Left lung (tissue), 10 donors: ENCODE measurements around the gene NUDCD3. TPM values are rescaled to one million over a fixed set of nuclear protein-coding genes. Genes with fewer than 3 reads are reported as not detected.

Source experiments
- ATAC-seq: fragments of 200-7000 bp; cut with Tn5 transposase; one replicate; pipeline ENCODE4 v1.9.1; 2020; ENCODE audit warnings: moderate library complexity
- DNase-seq, 4 donors: peaks; one replicate each; pipeline ENCODE4 v3.0.0-alpha.2; 2013 to 2020
- H3K27ac ChIP-seq, 2 donors: fragments of 200-600 bp; sonication (generic) in 1 of 2; one replicate each; pipeline versions ENCODE4 v1.5.0 to v1.8.0; 2020 to 2021
- H3K27me3 ChIP-seq, 2 donors: fragments of 200-600 bp; sonication (generic) in 1 of 2; one replicate each; pipeline versions ENCODE4 v1.5.0 to v1.8.0; 2020 to 2021
- H3K36me3 ChIP-seq, 2 donors: fragments of 200-600 bp; sonication (generic) in 1 of 2; one replicate each; pipeline versions ENCODE4 v1.5.0 to v1.8.0; 2020 to 2021
- H3K4me1 ChIP-seq, 2 donors: fragments of 200-600 bp; one replicate each; pipeline ENCODE4 v1.8.0; 2021
- H3K4me3 ChIP-seq, 2 donors: fragments of 200-600 bp; sonication (generic) in 1 of 2; one replicate each; pipeline versions ENCODE4 v1.5.0 to v1.8.0; 2020 to 2021; ENCODE audit warnings: mild to moderate bottlenecking in 1 of 2
- H3K9me3 ChIP-seq, 2 donors: fragments of 200-600 bp; sonication (generic) in 1 of 2; one replicate each; pipeline versions ENCODE4 v1.5.0 to v1.8.0; 2020 to 2021
- intact Hi-C, 2 donors: fragments of 100-400 bp; cut with DNase I; formaldehyde crosslinking; loops; one replicate each; pipeline versions ENCODE4 v1.11.2 to v1.14.2; 2022
- polyA plus RNA-seq, 6 donors: library from polyadenylated mRNA; unstranded; fragments of 120-200 nt; gene quantifications; one replicate each; pipeline ENCODE4 v1.2.1, GENCODE V29; 2013; ENCODE audit not compliant: insufficient read length in 6 of 6
- total RNA-seq, 2 donors: library from RNA; stranded (reverse); fragmentation: NEBNext Ultra II Directional; extraction: Animal tissue kit (Norgen Biotek cat#: 25700); gene quantifications; one replicate each; pipeline ENCODE4 v1.2.1, GENCODE V29; 2021
- TF ChIP-seq, protein P1 (sequence below), 2 donors: fragments of 200-600 bp; sonication (generic) in 1 of 2; IDR thresholded peaks; one replicate each; pipeline versions ENCODE4 v1.5.0 to v1.8.0; 2021; ENCODE audit warnings: antibody characterized with exemption in 2 of 2
- donor health status: DM: no; HTN: yes; CAD: no.
- donor health status: DM: no; HTN: no; CAD: no.

NUDCD3 gene
- total and polyA plus RNA-seq, 8 donors = 88.6 to 101 (median 90.7) TPM

DNA sequence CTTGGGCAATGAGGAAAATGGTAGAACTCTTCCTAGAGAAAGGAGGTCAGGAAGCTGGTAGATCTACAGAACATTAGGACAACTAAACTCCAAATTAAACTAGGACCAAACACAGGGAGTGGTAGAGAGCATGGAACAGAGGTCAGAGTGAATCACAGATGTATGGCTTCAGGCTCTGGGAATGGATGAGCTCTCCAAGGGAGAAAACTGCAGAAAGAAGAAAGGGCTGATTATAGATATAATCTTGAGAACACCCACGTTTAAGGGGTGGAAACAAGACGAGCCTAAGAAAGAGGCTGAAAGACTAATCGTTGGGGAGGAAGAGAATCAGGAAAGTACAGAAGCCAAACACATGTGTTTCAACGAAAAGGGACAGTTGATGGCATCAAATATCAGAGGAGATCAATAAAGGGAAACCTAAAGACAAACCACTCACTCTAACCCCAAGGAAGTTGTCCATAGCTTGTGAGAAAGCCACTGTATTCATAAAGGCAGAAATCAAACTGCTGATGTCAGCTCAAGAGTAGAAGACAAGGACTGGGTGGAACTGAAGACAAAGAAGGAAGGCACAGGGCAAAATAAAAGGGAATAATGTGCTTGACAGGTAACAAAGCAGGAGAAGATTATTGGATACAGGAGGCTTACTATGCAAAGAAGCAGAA lies 41.4 kb downstream of the NUDCD3 start:
- ATAC-seq (no peak), DNase-seq (no peak)
- H3K27me3 ChIP-seq = no peaks in the 10 kb centered on the region

DNA sequence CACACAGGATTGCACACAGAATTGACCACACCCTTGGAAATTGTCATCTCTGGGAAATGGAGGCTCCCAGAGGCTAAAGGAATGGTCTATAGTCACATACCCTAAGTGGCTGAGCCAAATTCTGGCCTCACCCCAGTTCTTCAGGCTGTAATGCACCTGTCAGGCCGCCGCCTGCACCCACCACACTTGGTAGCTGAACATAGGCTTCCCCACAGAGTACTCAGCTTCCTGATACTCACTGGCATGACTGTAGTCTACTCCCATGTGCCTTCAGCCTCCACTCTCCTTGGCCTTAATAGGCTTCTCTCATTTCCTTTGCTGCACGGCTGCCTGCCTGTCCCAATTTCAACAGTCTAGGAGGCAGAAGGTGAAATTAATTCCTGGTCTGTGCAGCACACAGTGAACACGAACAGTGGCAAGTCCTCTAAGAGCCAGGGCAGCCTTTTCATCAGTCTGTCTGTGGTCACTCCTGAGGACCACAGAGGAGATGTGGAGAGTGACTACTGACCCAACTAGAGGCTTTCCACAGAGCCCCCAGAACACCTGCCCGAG lies 42.5 kb downstream of the NUDCD3 start:
- no peak overlapping the region for H3K27ac ChIP-seq
- no peaks in the 10 kb centered on the region for H3K27me3 ChIP-seq
- ATAC-seq (no peak), DNase-seq (no peak)
- TF ChIP-seq, protein P1, sequence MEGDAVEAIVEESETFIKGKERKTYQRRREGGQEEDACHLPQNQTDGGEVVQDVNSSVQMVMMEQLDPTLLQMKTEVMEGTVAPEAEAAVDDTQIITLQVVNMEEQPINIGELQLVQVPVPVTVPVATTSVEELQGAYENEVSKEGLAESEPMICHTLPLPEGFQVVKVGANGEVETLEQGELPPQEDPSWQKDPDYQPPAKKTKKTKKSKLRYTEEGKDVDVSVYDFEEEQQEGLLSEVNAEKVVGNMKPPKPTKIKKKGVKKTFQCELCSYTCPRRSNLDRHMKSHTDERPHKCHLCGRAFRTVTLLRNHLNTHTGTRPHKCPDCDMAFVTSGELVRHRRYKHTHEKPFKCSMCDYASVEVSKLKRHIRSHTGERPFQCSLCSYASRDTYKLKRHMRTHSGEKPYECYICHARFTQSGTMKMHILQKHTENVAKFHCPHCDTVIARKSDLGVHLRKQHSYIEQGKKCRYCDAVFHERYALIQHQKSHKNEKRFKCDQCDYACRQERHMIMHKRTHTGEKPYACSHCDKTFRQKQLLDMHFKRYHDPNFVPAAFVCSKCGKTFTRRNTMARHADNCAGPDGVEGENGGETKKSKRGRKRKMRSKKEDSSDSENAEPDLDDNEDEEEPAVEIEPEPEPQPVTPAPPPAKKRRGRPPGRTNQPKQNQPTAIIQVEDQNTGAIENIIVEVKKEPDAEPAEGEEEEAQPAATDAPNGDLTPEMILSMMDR (IDR thresholded peaks at IDR 0.05) = no peak
- peaks cover 0 to 44% of the 10 kb centered on the region in 2 donors for H3K36me3 ChIP-seq
- intact Hi-C loops = no loop called here
- peaks cover 0 to 4% of the 10 kb centered on the region in 2 donors for H3K4me1 ChIP-seq
- no peak overlapping the region for H3K4me3 ChIP-seq
- H3K9me3 ChIP-seq = no peaks in the 10 kb centered on the region

More for the DNA sequence above, 41.4 kb downstream of the NUDCD3 start:
- intact Hi-C loops = no loop called here
- TF ChIP-seq, protein P1 (IDR thresholded peaks at IDR 0.05) = no peak
- no peak overlapping the region for H3K27ac ChIP-seq
- no peak overlapping the region for H3K4me3 ChIP-seq
- peaks cover 0 to 4% of the 10 kb centered on the region in 2 donors for H3K4me1 ChIP-seq
- H3K36me3 ChIP-seq = peaks cover 0 to 41% of the 10 kb centered on the region in 2 donors
- no peaks in the 10 kb centered on the region for H3K9me3 ChIP-seq

DNA sequence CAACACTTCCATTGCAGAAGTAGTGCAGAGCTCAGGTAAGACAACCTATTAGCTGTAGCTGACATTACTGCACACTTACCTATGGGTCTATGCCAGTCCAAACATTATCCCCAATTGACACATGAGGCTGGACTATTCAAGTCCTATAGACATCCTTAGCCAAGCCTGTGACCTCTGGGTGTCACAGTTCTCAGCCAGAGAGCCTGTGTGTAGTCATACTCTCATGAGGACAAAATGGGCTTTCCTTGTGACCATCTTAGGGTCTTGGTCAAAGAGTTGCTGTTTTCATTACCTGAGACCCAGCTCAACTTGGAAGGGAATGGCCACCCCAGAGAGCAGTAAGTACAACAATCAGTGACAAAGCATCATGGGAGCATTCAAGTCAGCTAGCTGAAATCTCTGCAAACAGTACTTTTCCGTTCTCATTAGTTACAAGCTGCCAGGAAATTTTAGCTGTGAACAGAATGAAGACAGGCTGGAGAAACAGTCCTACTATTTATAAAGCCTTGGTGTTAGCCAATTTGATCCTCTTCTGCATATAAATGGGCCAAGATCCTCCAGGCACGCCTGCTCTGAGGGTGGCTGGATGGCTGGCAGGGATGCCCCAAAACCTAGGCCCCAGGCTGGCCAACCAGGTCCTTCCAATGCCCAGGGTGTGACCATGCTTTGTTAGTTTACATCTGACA lies 44.3 kb downstream of the NUDCD3 start:
- Histone ChIP-seq H3K9me3 (no peaks in the 10 kb centered on the region), H3K36me3 (peaks cover 0 to 33% of the 10 kb centered on the region in 2 donors), H3K4me1 (peaks cover 0 to 4% of the 10 kb centered on the region in 2 donors), H3K4me3 (no peak overlapping the region), H3K27me3 (no peaks in the 10 kb centered on the region), H3K27ac (no peak overlapping the region)
- intact Hi-C loops = no loop called here
- peak in 2 of 4 donors; percentile 33 to 43 for DNase-seq
- peak; percentile 37 for ATAC-seq
- TF ChIP-seq, protein P1 (IDR thresholded peaks at IDR 0.05) = no peak

DNA sequence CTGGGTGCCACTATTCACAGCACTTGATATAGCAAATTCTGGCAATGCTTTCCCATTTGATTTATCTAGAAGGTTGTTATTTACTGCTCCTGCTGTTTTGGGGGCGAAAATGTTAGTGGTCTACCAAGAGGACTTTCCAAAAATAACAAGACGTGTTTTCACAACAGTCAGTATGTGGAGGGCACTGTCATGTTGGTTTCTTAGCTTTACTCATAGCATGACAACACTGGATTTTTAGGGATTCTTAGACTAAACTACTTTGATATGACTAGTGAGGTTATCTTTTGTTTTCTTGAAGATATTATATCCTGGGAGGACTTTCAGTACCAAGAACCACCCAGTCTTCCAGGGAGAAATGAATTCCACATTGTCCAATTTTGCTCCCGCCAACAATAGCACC lies 49.4 kb downstream of the NUDCD3 start:
- peaks cover 0 to 14% of the 10 kb centered on the region in 2 donors for H3K36me3 ChIP-seq
- no peak overlapping the region for H3K27ac ChIP-seq
- H3K4me1 ChIP-seq = no peaks in the 10 kb centered on the region
- DNase-seq = no peak
- no peaks in the 10 kb centered on the region for H3K9me3 ChIP-seq
- H3K27me3 ChIP-seq = no peaks in the 10 kb centered on the region
- intact Hi-C loops = no loop called here
- ATAC-seq = no peak
- H3K4me3 ChIP-seq = no peak overlapping the region
- TF ChIP-seq, protein P1 (IDR thresholded peaks at IDR 0.05) = no peak

DNA sequence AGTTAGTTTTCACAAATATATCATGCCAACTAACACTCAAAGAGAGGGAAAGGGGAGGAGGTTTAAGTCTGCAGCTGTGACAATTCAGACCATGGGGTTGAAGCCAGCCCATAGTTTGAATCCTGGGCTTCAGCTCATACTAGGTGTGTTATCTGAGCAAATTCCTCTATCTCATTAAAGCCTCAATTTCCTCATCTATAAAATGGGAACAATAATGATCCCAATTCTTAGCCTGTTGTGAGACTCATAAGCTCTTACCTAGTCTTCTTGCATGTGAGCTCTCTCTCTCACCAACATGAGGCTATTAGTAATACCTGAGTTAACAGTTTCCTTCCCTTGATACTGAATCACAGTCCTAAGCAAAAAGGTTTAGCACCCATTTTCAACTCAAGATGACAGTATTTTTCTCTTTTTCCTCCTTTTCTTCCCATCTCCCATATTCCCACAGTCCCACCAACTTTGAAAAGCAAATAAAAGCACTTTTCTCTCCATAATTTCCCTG lies 49.8 kb downstream of the NUDCD3 start:
- ATAC-seq (no peak), DNase-seq (no peak)
- Histone ChIP-seq H3K27me3 (no peaks in the 10 kb centered on the region), H3K36me3 (peaks cover 0 to 9% of the 10 kb centered on the region in 2 donors), H3K27ac (no peak overlapping the region), H3K4me3 (no peak overlapping the region), H3K4me1 (no peaks in the 10 kb centered on the region), H3K9me3 (no peaks in the 10 kb centered on the region)
- intact Hi-C loops = no loop called here
- TF ChIP-seq, protein P1 (IDR thresholded peaks at IDR 0.05) = no peak
